Measurements from ENCODE around the gene CFAP97D2. TPM values are rescaled to one million over a fixed set of nuclear protein-coding genes. Genes with fewer than 3 reads are reported as not detected.

The CFAP97D2 gene
- total and polyA plus RNA-seq, 2 of the 13 experiments (the other 11 are each of a cell fraction or from before 2014, with no cell fraction given) = not detected

DNA sequence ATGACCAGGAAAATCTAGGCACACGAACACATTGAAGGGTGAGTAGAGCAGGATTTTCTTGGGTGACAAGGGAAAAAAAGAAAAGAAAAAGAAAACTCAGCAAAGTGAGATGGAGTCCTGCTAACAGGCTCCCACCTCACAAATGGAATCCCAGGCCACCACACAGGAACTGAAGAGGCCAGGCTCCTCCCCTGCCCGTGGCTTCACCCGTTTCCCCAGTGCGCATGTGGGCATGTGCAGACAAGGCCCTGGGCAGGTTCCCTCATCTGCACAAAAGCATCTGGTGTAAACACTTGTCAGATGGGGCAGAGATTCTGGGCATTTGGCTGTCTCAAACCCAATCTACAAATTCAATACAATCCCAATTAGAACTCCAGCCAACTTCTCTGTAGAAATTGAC lies 24.5 kb downstream of the CFAP97D2 start:
- CTCF ChIA-PET (ENCODE audit: low intra/inter-chr PET ratio, low total read pairs) = no interaction called here
- in situ Hi-C loops (cut with HindIII; ENCODE audit: extremely low pct_ligation_motif_present, low pct_unique_long_range_greater_than_20kb) (no loop called here), intact Hi-C loops (cut with micrococcal nuclease; ENCODE audit: unreplicated experiment) (no loop called here)
- WGBS (ENCODE audit: low lambda C conversion rate) = 14% methylated on average over 4 of the region's 4 CpGs
- Histone ChIP-seq H3K4me3 (replicated peaks in 1 of 3; ENCODE audit: insufficient read depth in 1 of 3, low read depth in 2 of 3, low read length in 3 of 3) (no peak overlapping the region), H3K27me3 (ENCODE audit: control insufficient read depth in 1 of 2, insufficient read depth in 2 of 2, low read length in 2 of 2) (peaks cover 1 to 14% of the 10 kb centered on the region in 2 experiments; a peak in 3 of 5 replicates), H3K4me1 (ENCODE audit: insufficient read depth, low read length) (no peaks in the 10 kb centered on the region), H3K27ac (ENCODE audit: extremely low read length, insufficient read depth, low read length) (no peak overlapping the region), H3K79me2 (ENCODE audit: insufficient read depth, low read length) (no peaks in the 10 kb centered on the region), H3K9me3 (ENCODE audit: low read length) (peaks cover 11% of the 10 kb centered on the region), H4K20me1 (ENCODE audit: insufficient read depth, low read length) (no peaks in the 10 kb centered on the region), H2AFZ (ENCODE audit: low read length) (no peak overlapping the region), H3K9ac (ENCODE audit: insufficient read depth, low read depth, low read length) (no peak overlapping the region), H3K4me2 (ENCODE audit: low read depth, low read length) (no peak overlapping the region), H3K36me3 (replicated peaks in 1 of 2; ENCODE audit: control insufficient read depth in 1 of 2, insufficient read depth in 2 of 2, low read length in 2 of 2) (no peaks in the 10 kb centered on the region)
- no peak for DNase-seq (ENCODE audit: low spot score)
- no TSS peak for BruUV-seq (replicated peaks)
- TF ChIP-seq, protein P1, sequence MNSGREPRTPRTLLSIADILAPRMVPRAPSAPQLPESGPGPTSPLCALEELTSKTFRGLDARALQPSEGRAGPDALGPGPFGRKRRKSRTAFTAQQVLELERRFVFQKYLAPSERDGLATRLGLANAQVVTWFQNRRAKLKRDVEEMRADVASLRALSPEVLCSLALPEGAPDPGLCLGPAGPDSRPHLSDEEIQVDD (CRISPR knock-in tag; IDR thresholded peaks at IDR 0.05; ENCODE audit: borderline replicate concordance) = no peak
- TF ChIP-seq ZNF143 (CRISPR knock-in tag; IDR thresholded peaks at IDR 0.05) (no peak), TOE1 (CRISPR knock-in tag; IDR thresholded peaks at IDR 0.05) (no peak), BRD4 (CRISPR knock-in tag; IDR thresholded peaks at IDR 0.05) (no peak), ZNF33B (CRISPR knock-in tag; IDR thresholded peaks at IDR 0.05) (no peak), HNF4A (CRISPR knock-in tag; IDR thresholded peaks at IDR 0.05) (no peak), ZNF484 (CRISPR knock-in tag; IDR thresholded peaks at IDR 0.05; ENCODE audit: borderline replicate concordance, low read depth) (no peak), PCBP1 (IDR thresholded peaks at IDR 0.05; ENCODE audit: borderline replicate concordance, low read depth, low read length) (no peak), SPEN (CRISPR knock-in tag; IDR thresholded peaks at IDR 0.05; ENCODE audit: low read depth) (no peak), ZNF326 (CRISPR knock-in tag; IDR thresholded peaks at IDR 0.05; ENCODE audit: borderline replicate concordance) (no peak)
- TF ChIP-seq, protein P2, sequence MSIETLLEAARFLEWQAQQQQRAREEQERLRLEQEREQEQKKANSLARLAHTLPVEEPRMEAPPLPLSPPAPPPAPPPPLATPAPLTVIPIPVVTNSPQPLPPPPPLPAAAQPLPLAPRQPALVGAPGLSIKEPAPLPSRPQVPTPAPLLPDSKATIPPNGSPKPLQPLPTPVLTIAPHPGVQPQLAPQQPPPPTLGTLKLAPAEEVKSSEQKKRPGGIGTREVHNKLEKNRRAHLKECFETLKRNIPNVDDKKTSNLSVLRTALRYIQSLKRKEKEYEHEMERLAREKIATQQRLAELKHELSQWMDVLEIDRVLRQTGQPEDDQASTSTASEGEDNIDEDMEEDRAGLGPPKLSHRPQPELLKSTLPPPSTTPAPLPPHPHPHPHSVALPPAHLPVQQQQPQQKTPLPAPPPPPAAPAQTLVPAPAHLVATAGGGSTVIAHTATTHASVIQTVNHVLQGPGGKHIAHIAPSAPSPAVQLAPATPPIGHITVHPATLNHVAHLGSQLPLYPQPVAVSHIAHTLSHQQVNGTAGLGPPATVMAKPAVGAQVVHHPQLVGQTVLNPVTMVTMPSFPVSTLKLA (IDR thresholded peaks at IDR 0.05) = no peak
- TF ChIP-seq, protein P3, sequence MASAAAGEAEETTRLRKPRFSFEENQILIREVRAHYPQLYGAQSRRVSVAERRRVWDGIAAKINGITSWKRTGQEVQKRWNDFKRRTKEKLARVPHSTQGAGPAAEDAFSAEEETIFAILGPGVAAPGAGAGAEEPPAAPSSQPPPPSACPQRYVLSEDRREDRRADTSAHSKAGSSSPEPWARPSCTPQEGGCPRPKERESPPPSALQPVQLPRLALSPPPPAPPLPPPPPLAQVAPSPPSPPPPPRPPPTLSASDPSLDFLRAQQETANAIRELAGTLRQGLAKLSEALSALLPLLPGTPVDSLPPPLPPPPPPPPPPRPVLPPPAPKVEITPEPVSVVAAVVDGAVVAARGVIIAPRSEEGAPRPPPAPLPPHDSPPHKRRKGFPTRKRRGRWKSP (CRISPR knock-in tag; IDR thresholded peaks at IDR 0.05) = no peak
- TF ChIP-seq, protein P4, sequence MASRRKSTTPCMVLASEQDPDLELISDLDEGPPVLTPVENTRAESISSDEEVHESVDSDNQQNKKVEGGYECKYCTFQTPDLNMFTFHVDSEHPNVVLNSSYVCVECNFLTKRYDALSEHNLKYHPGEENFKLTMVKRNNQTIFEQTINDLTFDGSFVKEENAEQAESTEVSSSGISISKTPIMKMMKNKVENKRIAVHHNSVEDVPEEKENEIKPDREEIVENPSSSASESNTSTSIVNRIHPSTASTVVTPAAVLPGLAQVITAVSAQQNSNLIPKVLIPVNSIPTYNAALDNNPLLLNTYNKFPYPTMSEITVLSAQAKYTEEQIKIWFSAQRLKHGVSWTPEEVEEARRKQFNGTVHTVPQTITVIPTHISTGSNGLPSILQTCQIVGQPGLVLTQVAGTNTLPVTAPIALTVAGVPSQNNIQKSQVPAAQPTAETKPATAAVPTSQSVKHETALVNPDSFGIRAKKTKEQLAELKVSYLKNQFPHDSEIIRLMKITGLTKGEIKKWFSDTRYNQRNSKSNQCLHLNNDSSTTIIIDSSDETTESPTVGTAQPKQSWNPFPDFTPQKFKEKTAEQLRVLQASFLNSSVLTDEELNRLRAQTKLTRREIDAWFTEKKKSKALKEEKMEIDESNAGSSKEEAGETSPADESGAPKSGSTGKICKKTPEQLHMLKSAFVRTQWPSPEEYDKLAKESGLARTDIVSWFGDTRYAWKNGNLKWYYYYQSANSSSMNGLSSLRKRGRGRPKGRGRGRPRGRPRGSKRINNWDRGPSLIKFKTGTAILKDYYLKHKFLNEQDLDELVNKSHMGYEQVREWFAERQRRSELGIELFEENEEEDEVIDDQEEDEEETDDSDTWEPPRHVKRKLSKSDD (CRISPR knock-in tag; IDR thresholded peaks at IDR 0.05; ENCODE audit: low read depth) = no peak
- no peak for ATAC-seq
- POLR2A ChIA-PET = no interaction called here
- FAIRE-seq = no peak

Data from HepG2 (cell line).